Embryonic facial prominence (tissue), 1 donor: ENCODE data around the gene CORO1C.
"Not testable (repeated sequence)": the region's sequence is repeated elsewhere in the genome, so short reads cannot be mapped to it uniquely, and the experiment has no call there.

ENCODE experiments used
- DNase-seq: peaks from one replicate; pipeline ENCODE4 v3.0.0-alpha.2; 2016; ENCODE audit errors: extremely low spot score

Gene CORO1C

DNA sequence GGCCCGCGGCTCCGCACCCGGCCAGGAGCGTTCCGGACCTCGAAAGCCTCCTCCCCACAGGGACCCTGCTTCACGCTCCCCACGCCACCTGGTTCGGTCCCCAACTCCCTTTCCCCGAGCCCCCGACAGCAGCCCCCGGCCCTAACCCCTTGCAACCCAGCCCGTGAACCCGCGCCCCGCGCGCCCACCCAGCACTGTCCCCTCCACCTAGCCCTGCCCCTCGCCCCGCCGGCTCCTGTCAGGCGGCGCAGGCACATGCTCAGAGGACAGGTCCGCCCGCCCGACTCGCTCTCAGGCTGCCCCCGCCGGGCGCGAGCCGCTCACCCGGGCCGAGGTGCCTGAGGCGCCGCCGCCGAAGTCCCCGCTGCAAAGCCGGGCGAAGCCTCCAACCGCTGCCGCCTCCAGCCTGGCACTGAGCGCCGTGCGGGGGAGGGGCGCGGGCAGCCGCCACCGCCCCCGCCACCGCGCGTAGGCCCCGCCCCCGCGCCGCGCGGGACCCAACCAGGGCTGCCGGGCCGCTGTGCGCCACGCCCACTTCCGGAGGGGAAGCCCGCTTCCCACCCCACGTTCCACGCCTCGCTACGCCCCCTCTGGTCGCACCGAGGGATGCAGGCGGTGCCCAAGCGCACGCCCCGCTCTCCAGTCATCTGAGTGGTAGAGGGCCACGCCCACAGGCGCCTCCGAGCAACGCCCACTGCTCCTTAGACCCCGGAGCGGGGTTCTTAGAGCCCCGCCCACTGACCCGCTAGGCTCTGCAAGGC is at the start of gene CORO1C:
CORO1C (minus strand) TSS at position 414 of the 761 bp plus-strand sequence. CDS start 30,200 bp downstream, outside the sequence.
- peak; percentile 83 for DNase-seq

DNA sequence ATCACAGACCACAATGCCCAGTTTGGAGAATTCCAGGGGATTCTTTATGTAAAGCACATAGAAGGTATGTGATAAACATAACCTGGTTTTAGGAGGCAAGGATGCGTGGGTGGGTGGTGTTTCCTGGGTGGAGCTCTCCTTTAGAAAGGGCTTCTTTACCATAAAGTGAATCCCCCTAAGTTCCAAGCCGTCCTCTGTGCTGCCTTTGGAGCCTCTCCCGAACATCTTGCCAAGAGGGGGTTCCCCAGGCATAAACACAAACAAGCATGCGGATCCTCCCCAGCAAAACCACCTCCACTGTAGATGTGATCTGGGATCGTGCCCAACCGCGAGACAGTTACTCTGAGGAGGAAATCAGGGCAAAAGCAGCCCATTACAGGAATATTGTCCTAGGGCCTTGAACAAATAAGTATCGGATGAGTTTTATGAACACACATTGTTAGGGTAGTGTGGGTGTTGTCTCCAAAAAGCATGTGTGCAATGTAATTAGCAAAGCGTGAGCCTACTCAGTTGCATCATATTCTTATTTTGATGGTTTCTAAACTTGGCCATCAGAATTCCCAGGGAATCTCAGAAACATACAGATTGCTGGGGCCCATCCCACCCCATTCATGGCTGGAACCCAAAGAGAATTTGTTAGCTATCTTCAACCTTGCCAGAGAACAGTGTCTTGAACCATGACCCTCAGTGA is 48.8 kb upstream of the CORO1C start:
- DNase-seq, result no peak

DNA sequence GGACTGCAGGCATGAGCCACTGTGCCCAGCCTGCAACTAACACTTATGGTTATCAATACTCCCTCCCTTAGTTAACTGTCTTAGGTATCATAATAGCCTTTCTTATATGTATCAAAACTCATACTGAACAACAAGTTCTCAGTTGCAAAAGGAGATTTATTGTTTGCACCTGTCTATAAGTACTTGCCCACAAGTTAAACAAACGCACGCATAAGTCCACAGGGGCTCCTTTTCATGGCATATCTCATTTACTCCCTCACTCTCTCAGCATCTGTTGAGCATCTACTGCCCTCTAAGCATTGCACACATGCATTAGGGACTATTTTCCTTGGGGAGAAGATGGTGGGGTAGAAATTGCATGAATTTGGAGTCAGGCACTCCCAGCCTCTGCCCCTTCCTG is 46.7 kb upstream of the CORO1C start:
- no peak for DNase-seq

DNA sequence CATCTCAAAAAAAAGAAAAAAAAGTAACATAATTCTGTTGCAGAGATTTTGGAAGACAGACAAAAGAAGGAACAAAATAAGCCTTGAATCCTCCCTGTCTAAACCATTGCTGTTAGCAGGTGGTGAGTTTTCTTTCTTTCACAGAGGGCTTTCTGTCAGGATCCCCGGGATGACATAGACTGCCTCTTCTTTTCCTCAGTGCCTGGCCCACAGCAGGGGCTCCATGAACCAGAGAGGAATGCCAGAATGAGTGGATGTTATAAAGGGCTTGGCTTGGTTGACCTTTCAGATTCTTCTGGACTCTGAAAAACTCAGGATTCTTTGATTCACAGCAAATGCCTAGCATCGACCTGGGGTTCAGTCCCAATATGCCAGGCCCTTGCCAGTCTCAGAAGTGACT is 45.8 kb upstream of the CORO1C start:
- DNase-seq, result no peak

DNA sequence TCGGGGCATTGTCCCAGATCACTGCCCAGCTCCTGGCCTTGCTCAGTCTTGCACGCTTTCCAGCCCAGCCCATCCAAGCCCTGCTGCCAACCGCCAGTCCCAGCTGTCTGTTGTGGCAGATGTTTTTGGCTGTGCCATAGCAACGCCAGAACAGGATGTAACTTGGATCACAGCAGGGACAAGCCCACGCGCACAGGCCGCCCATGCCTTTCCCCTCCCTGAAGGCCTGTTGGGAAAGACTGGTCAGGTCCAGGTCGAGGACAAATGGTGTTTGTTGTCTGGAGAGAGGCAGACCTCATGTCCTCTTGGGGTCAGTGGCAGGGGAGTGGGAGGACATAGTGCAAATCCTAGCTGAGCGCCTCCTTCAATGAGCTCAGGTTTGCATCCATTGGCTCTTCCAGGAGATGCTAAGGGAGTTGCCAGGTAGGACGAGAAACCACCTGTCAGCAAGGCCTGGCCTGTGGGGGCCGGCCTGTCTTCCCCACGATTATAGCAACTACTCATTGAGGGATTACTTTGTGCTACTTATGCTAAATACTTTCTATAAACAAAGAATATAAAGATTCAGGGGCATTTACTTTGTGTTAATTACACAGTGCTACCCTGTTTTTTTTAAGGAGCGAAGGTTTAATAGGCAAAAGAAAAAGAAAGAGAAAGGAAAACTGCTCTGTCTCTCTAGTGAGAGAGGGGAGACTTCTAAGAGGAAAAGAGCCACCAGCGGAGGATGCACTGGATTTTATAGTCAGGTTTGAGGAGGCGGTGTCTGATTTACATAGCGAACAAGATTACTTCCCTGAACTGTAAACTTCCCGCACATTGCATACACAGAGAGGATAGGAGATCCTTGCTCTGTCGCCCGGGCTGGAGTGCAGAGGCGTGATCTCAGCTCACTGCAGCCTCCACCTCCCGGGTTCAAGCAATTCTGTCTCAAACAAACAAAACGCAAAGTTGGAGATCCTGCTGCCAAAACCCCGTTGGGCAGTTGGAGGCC is 42.8 kb upstream of the CORO1C start:
- no peak for DNase-seq

DNA sequence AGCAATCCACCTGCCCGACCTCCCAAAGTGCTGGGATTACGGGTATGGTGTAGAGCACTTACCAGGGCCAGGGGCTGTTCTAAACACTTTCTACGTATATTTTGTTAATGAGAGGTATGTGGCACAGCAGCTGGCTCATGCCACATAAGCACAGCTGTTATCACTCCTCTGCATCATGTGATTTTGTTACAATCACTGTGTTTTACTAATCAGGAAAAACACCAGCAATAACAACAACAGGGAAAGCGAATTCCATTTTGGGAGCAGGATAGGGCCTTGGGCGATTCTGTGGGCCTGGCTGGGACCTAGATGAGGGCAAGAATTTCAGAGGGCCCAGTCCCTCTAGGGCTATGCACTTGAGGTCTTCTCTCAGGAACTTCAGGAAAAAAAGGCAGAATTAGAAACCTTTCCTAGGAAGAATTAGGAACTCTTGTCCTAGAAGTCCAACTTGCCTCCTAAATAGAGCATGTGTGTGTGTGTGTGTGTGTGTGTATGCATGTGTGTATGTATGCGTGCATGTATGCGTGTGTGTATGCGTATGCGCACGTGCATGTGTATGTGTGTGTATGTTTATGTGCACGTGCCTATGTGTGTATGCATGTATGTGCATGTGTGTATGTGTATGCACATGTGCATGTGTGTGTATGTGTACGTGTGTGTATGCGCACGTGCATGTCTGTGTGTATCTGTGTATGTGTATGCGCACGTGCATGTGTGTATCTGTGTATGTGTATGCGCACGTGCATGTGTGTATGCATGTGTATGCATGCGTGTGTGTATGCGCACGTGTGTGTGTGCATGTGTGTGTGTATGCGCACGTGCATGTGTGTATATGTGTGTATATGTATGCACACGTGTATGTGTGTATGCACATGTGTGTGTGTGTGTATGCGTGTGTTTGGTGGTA is 41.8 kb upstream of the CORO1C start:
- DNase-seq, result no peak

DNA sequence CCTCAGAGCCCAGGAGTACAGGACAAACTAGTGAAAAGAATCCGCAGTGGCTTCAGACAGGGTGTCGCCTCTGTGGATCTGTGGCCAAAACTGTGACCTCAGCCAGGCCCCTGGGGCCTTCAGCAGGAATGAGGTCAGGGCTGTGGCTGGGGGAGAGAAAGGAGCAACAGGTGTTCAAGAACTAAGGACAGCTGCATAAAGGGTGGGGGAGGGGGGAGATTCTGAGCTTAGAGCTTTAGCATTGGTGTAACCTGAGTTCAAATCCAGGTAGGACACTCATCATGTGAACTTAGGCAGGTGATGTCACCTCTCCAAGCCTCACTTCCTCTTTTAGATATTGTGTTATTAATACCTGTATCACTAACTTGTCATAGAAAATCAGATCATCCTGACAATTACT is 40.9 kb upstream of the CORO1C start:
- DNase-seq, result no peak

DNA sequence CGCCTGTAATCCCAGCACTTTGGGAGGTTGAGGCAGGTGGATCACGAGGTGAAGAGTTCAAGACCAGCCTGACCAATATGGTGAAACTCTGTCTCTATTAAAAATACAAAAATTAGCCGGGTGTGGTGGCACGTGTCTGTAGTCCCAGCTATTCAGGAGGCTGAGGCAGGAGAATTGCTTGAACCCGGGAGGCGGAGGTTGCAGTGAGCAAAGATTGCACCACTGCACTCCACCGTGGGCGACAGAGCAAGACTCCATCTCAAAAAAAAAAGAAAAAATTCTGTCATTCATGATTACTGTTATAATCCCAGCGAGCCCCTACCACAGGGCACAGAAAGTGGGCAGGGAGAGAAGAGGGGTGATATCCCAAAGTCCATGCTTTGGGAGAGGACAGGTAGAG is 40.5 kb upstream of the CORO1C start:
- not testable (repeated sequence) for DNase-seq

DNA sequence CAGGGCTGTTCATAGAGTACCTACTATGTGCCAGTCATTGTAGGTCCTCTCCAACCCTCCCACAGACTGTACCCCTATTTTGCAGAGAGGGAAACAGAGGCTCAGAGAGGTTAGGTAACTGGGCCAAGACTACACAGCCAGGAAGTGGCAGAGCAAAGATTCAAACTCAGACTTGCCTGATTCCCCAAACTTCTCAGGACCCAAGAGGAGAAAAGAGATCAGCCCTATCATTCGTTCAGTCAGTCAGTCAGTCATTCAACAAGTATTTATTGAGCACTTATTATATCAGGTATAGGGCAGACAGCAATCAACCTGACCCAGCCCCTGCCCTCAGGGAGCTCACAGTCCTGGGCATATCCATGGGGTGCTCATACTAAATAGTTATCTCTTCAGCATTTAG is 39.6 kb upstream of the CORO1C start:
- no peak for DNase-seq

DNA sequence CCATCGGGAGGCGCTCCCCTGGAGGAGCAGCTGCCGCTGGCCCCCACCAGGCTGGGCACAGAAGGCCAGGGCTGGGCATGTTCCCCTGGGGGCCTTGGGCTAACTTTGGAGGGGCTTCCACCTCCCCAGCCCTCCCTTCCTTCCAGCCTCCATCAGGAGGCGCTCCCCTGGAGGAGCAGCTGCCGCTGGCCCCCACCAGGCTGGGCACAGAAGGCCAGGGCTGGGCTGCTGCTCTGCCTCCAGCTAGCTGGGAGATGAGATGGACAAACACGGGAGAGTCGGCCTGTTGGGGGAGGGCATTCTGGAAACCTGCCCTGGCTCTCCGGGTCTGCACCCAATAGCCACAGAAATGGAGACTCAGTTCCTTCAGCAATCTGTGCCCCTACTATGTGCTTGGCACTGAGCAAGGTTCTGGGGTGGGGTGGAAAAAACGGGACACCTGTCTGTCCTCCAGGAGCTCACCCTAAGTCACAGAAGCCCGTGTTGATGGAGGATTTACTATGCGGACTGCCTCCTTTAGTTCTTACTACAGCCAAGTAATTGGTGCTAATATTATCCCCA is 39.0 kb upstream of the CORO1C start:
- no peak for DNase-seq

DNA sequence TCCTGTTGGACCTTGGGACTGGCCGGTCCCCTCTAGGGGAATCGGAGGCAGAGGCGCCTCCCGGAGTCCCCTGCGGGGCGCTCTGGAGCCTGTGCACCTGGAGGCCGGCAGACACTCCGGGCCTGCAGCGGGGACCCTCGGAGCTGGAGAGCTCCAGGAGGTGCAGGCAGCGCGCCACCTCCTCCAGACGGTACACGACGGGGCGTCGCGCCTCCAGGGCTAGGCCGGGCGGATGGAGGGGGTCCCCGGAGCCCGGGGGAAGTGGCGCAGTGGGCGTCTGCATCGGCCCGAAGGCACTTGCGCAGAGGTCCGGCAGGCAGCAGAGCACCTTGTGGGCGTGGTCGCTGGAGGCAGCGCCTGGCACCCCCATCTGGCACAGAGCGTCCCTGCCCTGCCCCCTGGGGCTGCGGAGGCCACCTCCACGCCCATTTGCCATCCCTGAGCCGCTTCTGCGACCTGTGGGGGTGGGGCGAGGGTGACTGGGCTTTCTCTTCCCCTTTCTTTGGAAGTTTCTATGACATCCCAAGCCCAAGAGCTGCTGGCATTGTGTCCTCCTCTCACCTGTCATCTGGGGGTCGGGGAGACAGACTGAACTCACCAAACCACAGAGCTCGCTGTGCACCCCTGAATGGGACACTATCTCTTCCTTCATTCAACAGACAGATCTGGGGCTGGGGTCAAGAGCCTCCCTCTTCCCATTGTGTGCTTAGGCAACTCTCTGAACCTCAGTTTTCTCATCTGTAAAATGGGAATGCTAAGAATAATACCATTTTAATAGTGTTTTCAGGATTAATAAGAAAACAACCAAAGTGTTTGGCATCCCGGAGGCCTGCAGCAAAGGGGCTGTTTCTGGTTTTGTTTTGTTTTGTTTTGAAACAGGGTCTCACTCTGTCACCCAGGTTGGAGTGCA is 37.5 kb upstream of the CORO1C start:
- no peak for DNase-seq

DNA sequence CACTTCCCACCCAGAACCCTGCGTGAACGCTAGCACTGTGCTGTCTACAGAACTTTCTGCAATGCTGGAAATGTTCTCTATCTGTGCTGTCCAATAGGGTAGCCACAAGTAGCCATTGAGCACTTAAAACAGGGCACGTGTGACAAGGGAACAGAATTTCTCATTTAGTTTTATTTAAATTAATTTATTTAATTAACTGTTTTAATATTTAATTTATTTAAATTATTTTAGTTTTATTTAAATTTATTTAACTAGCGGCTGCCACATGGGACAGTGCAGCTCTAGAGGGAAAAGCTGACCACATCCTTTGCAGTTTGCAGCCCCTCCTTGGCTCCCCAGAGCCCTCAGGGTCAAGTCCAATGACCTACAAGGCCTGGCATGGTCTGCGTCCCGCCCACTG is 35.0 kb upstream of the CORO1C start:
- no peak for DNase-seq

DNA sequence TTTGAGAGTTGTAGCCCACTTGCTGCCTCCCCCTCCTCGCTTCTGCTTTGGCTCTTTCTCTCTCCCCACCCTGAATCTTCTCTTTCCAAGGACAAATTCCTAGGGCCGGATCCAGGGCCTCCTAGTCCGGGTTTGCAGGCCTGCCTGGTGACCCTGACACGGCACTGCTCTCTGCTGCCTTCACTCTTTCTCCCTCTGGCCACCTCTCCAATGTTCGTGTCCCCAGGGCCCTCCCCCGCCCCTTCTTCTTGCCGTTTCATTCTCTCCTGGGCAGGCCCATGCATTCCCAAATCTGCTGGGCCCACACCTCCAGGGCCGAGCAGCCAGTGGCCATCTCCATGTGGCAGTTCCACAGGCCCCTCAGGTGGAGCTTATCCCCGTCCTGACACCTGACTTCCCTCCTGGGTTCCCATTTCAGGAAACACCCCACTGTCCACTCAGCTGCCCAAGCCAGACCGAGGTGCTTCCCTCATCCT is 34.0 kb upstream of the CORO1C start:
- no peak for DNase-seq

DNA sequence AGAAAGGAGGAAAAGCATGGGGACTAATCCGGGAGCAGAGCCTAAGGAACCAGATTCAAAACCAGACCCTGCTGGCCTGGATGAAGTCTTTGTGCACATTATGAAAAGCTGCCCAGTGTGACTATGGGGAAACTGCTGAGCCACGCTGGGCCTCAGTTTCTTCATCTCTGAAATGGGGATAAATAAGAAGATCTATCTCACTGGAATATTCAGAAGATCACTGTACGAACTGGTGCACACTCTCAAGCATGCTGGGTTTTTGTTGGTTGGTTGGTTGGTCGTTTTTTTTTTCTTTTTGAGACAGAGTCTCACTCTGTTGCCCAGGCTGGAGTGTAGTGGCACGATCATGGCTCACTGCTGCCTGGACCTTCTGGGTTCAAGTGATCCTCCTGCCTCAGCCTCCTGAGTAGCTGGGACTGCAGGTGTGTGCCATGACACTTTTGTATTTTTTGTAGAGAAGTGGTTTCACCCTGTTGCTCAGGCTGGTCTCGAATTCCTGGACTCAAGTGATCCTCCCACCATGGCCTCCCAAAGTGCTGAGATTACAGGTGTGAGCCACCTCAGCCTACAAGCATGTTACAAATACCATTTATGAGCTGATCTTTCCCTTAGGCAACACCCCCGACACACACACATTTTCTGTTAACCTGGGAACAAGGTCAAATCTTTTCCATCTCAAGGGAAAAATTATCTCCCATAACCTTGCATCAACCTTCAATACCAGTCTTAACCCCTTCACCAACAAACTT is 33.4 kb upstream of the CORO1C start:
- DNase-seq, result no peak

DNA sequence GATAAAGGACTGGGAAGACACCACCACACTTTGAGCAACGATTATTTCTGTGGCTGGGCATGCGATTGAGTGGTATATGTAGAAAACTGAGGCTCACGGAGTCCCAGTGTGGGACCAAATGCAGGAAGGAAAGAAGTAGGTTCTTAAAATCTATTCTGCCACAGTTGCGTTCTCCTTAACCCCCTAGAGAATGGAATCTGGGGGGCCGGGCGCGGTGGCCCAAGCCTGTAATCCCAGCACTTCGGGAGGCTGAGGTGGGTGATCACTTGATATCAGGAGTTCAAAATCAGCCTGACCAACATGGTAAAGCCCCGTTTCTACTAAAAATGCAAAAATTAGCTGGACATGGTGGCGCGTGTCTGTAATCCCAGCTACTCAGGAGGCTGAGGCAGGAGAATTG is 29.9 kb upstream of the CORO1C start:
- no peak for DNase-seq

DNA sequence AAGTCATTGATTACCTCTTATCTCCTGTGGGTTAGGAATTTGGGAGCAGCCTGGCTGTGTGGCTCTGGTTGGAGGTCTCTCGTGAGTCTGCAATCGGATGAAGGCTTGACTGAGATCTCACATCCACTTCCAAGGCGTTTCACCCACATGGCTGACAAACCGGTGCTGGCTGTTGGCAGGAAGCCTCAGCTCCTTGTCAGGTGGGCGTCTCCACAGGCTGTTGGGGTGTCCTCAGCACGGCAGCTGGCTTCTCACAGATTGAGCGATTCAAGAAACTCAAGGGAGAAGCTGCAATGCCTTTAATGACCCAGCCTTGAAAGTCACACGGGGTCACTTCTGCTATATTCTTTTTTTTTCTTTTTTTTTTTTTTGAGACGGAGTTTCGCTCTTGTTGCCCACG is 28.6 kb upstream of the CORO1C start:
- no peak for DNase-seq

DNA sequence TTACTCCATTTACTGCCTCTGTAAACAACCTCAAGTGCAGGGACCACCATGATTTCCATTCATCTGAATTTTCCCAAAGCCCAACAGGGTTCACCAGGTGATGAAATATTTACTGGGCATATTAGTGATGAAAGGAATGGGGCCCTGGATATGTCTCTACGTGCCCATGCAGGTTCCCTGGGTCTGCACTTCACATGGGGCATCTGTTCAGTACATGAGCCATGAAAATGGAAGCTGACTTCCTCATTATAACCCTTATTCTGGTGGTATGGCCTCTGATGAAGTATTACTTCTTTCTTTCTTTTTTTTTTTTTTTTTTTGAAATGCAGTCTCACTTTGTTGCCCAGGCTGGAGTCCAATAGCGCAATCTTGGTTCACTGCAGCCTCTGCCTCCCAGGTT is 26.5 kb upstream of the CORO1C start:
- DNase-seq, result no peak

DNA sequence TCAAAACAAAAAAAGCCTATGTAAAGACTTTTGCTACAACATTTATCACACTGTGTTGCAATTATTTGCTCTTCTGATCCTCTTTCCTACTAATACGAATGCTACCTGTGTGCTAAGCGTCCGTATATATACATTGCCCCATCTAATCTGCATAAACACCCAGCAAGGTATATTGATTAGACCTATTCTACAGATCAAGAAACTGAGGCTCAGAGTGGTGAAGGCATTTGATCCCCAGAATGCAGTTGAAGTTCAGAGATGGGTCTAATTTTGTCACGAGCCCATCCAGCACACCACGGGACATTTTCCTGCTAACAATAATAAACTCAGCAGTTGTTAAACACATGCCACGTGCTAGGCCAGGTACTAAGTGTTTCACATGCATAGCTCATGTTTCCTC is 25.1 kb upstream of the CORO1C start:
- DNase-seq, result no peak

DNA sequence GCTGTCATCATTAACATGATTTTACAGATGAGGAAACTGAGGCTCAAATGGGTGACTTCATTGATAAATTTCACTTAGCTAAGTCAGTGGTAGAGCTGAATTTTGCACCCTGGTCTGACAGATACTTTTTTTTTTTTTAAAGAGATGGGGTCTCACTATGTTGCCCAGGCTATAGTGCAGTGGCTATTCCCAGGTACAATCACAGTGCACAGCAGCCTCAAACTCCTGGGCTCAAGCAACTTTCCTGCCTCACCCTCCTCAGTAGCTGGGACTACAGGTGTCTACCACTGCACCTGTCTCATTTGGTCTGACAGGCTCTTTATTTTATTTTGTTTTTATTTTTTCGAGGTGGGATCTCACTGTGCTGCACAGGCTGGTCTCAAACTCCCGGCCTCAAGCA is 24.2 kb upstream of the CORO1C start:
- DNase-seq, result no peak
